ENCODE measurements around the gene GOSR1.

- TF ChIP-seq POLR2A (IDR thresholded peaks at IDR 0.05; ENCODE audit: low read depth, low read length): no peak
- TF ChIP-seq TAF1 (IDR thresholded peaks at IDR 0.05; ENCODE audit: low read depth, low read length): no peak
These were observed 26.4 kb downstream of the GOSR1 start for GRCh38 chr17:30503558-30503957.
